Thyroid gland (tissue), 4 donors: ENCODE measurements around the gene PERP. TPM values are rescaled to one million over a fixed set of nuclear protein-coding genes. Genes with fewer than 3 reads are reported as not detected.
A peak's percentile ranks its signal among the peaks of the same experiment; 100 is the strongest.

ENCODE experiments used
- DNase-seq, 2 donors: peaks; one replicate each; pipeline ENCODE4 v3.0.0-alpha.2; 2019
- H3K27ac ChIP-seq, 3 donors: fragments of 200-600 bp; sonication (generic); 1 replicate in 2 of 3; 2 replicates in 1 of 3; pipeline ENCODE4 v1.5.1; 2016 to 2019; ENCODE audit warnings: mild to moderate bottlenecking in 1 of 3, moderate library complexity in 1 of 3
- H3K27me3 ChIP-seq: fragments of 200-600 bp; sonication (generic); one replicate; pipeline ENCODE4 v1.5.1; 2019
- H3K36me3 ChIP-seq, 2 donors: fragments of 200-600 bp; sonication (generic); one replicate each; pipeline ENCODE4 v1.5.1; 2016 to 2019
- H3K4me1 ChIP-seq, 2 donors: fragments of 200-600 bp; sonication (generic); one replicate each; pipeline ENCODE4 v1.5.1; 2017 to 2019
- H3K4me3 ChIP-seq, 3 donors: fragments of 200-600 bp; sonication (generic); replicated peaks in 1 of 3; 1 replicate in 2 of 3; 2 replicates in 1 of 3; pipeline ENCODE4 v1.5.1; 2016; ENCODE audit warnings: mild to moderate bottlenecking in 1 of 3
- H3K9me3 ChIP-seq: fragments of 200-600 bp; sonication (generic); one replicate; pipeline ENCODE4 v1.5.1; 2017
- CTCF ChIP-seq, 6 experiments: fragments of 200-600 bp in 3 of 6; fragments of 450-650 bp in 3 of 6; sonication (generic) in 3 of 6; IDR thresholded peaks; one replicate each; pipeline ENCODE4 v1.5.1; 2016 to 2019; ENCODE audit warnings: antibody characterized with exemption in 6 of 6, mild to moderate bottlenecking in 2 of 6, inconsistent platforms in 1 of 6, moderate library complexity in 1 of 6
- POLR2A ChIP-seq, 2 donors: fragments of 450-650 bp; IDR thresholded peaks; one replicate each; pipeline ENCODE4 v1.6.1; 2017; ENCODE audit warnings: antibody characterized with exemption in 2 of 2, mild to moderate bottlenecking in 2 of 2, moderate library complexity in 1 of 2
- WGBS, 2 donors: methylation state at CpG; one replicate each; pipeline ENCODE4 v1.1.5; 2017; 5-methylcytosine and 5-hydroxymethylcytosine counted together
- intact Hi-C: fragments of 100-400 bp; cut with DNase I; formaldehyde crosslinking; loops from one replicate; pipeline ENCODE4 v1.15.1; 2023
- total RNA-seq, 4 donors: library from RNA; depleted of rRNA; stranded (reverse); fragments of >200 nt; gene quantifications; one replicate each; pipeline ENCODE4 v1.2.3, GENCODE V29; 2016

The PERP gene
- total RNA-seq, 4 donors from 2014 or later = 26.4 to 47.8 (median 31.2) TPM

- Histone ChIP-seq H3K4me3 (no peak overlapping the region), H3K36me3 (peaks cover 0 to 7% of the 10 kb centered on the region in 2 donors), H3K27me3 (no peaks in the 10 kb centered on the region), H3K9me3 (no peaks in the 10 kb centered on the region), H3K27ac (no peak overlapping the region), H3K4me1 (peaks cover 0 to 3% of the 10 kb centered on the region in 2 donors)
- TF ChIP-seq POLR2A (IDR thresholded peaks at IDR 0.05) (no peak), CTCF (IDR thresholded peaks at IDR 0.05) (no peak)
- WGBS, 2 donors = 94 to 97% methylated on average over 2 of the region's 2 CpGs
- DNase-seq = no peak
- intact Hi-C loops = no loop called here
Observed at GRCh38 chr6:138093632-138094031, 13.6 kb downstream of the PERP start.

GRCh38 chr6:138092686-138093085 is 14.5 kb downstream of the PERP start:
- intact Hi-C loops = no loop called here
- 72% methylated on average over 4 of the region's 4 CpGs for WGBS, 2 donors
- DNase-seq = no peak
- Histone ChIP-seq H3K27me3 (no peaks in the 10 kb centered on the region), H3K27ac (no peak overlapping the region), H3K4me3 (no peak overlapping the region), H3K9me3 (no peaks in the 10 kb centered on the region), H3K36me3 (peaks cover 0 to 7% of the 10 kb centered on the region in 2 donors), H3K4me1 (peaks cover 0 to 7% of the 10 kb centered on the region in 2 donors)
- TF ChIP-seq POLR2A (IDR thresholded peaks at IDR 0.05) (no peak), CTCF (IDR thresholded peaks at IDR 0.05) (no peak)

GRCh38 chr6:138089325-138089724 is 17.9 kb downstream of the PERP start:
- intact Hi-C loops = no loop called here
- Histone ChIP-seq H3K27me3 (no peaks in the 10 kb centered on the region), H3K4me3 (no peak overlapping the region), H3K27ac (no peak overlapping the region), H3K36me3 (no peaks in the 10 kb centered on the region), H3K4me1 (peaks cover 0 to 9% of the 10 kb centered on the region in 2 donors), H3K9me3 (no peaks in the 10 kb centered on the region)
- TF ChIP-seq CTCF (IDR thresholded peaks at IDR 0.05) = no peak
- no peak for TF ChIP-seq POLR2A (IDR thresholded peaks at IDR 0.05)
- no peak for DNase-seq

GRCh38 chr6:138088326-138088762 is 18.9 kb downstream of the PERP start:
- Histone ChIP-seq H3K4me1 (peaks cover 0 to 9% of the 10 kb centered on the region in 2 donors), H3K27ac (peak overlapping the region in 1 of 3 donors; percentile 12), H3K9me3 (no peaks in the 10 kb centered on the region), H3K4me3 (no peak overlapping the region), H3K36me3 (no peaks in the 10 kb centered on the region), H3K27me3 (no peaks in the 10 kb centered on the region)
- TF ChIP-seq CTCF (IDR thresholded peaks at IDR 0.05) (no peak), POLR2A (IDR thresholded peaks at IDR 0.05) (no peak)
- peak in 1 of 2 donors; percentile 21 for DNase-seq
- WGBS, 2 donors = 25 to 26% methylated on average over 4 of the region's 4 CpGs
- intact Hi-C loops = no loop called here

GRCh38 chr6:138087593-138088325 is 19.5 kb downstream of the PERP start:
- Histone ChIP-seq H3K27me3 (no peaks in the 10 kb centered on the region), H3K4me3 (no peak overlapping the region), H3K36me3 (no peaks in the 10 kb centered on the region), H3K4me1 (peaks cover 0 to 9% of the 10 kb centered on the region in 2 donors), H3K27ac (no peak overlapping the region), H3K9me3 (no peaks in the 10 kb centered on the region)
- DNase-seq = no peak
- intact Hi-C loops = no loop called here
- WGBS, 2 donors = 70 to 75% methylated on average over 5 of the region's 5 CpGs
- TF ChIP-seq CTCF (IDR thresholded peaks at IDR 0.05) (no peak), POLR2A (IDR thresholded peaks at IDR 0.05) (no peak)
